Left ventricle myocardium inferior (tissue), 1 donor: ENCODE results near the gene PSMD14. TPM values are rescaled to one million over a fixed set of nuclear protein-coding genes. Genes with fewer than 3 reads are reported as not detected.
A peak's percentile ranks its signal among the peaks of the same experiment; 100 is the strongest.

ENCODE experiments used
- DNase-seq: peaks from one replicate; pipeline ENCODE4 v3.0.0-alpha.2; 2020
- H3K27ac ChIP-seq: fragments of 200-600 bp; replicated peaks from 2 replicates; pipeline ENCODE4 v1.8.0; 2021
- H3K27me3 ChIP-seq: fragments of 200-600 bp; 2 replicates; pipeline ENCODE4 v1.8.0; 2021; ENCODE audit warnings: low read depth
- H3K36me3 ChIP-seq: fragments of 200-600 bp; 2 replicates; pipeline ENCODE4 v1.8.0; 2021
- H3K4me1 ChIP-seq: fragments of 200-600 bp; 2 replicates; pipeline ENCODE4 v1.8.0; 2021
- H3K4me3 ChIP-seq: fragments of 200-600 bp; 2 replicates; pipeline ENCODE4 v1.8.0; 2021; ENCODE audit warnings: mild to moderate bottlenecking, moderate library complexity
- H3K9me3 ChIP-seq: fragments of 200-600 bp; replicated peaks from 2 replicates; pipeline ENCODE4 v1.8.0; 2021
- CTCF ChIP-seq: fragments of 200-600 bp; IDR thresholded peaks from 2 replicates; pipeline ENCODE4 v1.8.0; 2021; ENCODE audit warnings: antibody characterized with exemption, mild to moderate bottlenecking, borderline replicate concordance
- intact Hi-C: fragments of 100-400 bp; cut with micrococcal nuclease; formaldehyde crosslinking; loops from one replicate; pipeline ENCODE4 v1.11.0; 2022
- total RNA-seq: library from RNA; stranded (reverse); fragmentation: NEBNext Ultra II Directional; extraction: Animal tissue kit (Norgen Biotek cat#: 25700); gene quantifications from one replicate; pipeline ENCODE4 v1.2.1, GENCODE V29; 2021
- donor health status: DM: no; HTN: yes; CAD: no; lungs with severe emphysema.

The PSMD14 gene
- total RNA-seq, 1 donor from 2014 or later = 42.3 TPM

DNA sequence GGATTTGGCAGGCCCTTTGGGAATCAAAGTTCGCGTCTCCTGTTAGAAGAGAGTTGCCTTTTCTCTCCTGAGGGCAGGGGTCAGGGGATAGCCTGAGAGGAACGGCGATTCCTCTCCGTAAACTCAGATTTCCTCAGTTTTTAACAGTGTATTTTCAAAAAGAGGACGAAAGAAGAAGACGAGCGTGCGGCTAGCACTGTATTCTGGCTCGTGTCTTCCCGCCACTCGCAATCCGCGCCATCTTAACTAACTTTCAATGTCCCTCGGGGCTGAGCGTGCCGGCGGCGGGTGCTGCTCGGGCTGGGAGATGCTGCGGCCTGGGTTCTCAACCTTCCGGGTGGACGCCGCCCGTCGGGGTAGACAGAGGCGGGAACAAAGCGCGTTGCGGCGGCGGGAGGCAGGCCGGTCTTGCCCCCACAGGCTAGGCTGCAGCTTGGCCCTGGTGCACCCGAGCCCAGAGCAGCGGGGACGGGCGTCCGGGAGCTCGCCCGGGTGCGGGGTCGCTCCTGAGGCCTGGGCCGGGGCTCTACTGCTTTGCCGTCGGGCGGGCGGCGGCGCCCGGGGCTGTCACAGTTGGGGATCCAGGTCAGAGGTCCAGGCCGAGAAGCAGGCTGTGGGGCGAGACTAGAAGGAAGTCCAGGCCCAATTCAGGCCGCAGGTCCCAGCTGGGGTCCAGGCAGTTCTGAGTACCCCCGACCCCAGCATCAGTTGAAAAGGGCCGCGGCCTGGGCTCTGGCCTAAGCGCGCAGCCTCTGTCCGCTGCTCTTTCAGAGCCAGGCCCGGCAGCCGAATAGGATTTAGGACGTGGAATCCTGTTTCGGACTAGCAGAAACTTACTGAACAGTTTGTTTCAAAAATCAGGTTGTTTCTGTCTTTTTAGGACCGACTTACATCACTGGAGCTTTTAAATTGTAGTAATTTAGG lies 119.7 kb downstream of the PSMD14 start:
- H3K4me3 ChIP-seq = peak overlapping the region; percentile 42
- TF ChIP-seq CTCF = no peak
- intact Hi-C loops = no loop called here
- peaks cover 100% of the 10 kb centered on the region for H3K27me3 ChIP-seq
- H3K9me3 ChIP-seq = no peaks in the 10 kb centered on the region
- no peak for DNase-seq
- H3K36me3 ChIP-seq = no peaks in the 10 kb centered on the region
- H3K27ac ChIP-seq = no peak overlapping the region
- peaks cover 26% of the 10 kb centered on the region for H3K4me1 ChIP-seq

- Histone ChIP-seq H3K4me3 (no peak overlapping the region), H3K27ac (no peak overlapping the region), H3K36me3 (no peaks in the 10 kb centered on the region), H3K4me1 (peaks cover 13% of the 10 kb centered on the region), H3K27me3 (peaks cover 100% of the 10 kb centered on the region), H3K9me3 (peaks cover 5% of the 10 kb centered on the region)
- intact Hi-C loops = no loop called here
- TF ChIP-seq CTCF = no peak
- DNase-seq = no peak
Measured at GRCh38 chr2:161430386-161430785, 122.2 kb downstream of the PSMD14 start.

DNA sequence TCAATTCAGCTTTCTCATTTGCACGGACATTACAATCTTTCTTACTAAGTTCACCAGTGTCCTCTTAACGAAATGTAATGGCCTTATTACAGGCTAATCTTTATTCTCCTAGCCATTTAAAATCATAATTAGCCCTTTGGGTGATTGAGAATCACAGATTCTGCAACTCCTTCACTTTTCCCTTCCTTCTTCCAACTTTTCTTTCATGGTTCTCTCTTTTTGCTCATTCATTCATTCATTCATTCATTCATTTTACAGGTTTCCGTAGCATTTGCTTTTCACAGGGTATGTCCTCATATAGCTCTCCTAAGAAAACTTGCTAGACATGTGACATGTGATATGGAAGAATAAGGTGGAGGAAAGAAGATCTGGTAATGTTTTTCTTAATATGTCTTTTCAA lies 123.9 kb downstream of the PSMD14 start:
- DNase-seq = no peak
- peaks cover 11% of the 10 kb centered on the region for H3K9me3 ChIP-seq

GRCh38 chr2:161434118-161434517 lies 125.9 kb downstream of the PSMD14 start:
- intact Hi-C loops = no loop called here
- Histone ChIP-seq H3K36me3 (no peaks in the 10 kb centered on the region), H3K4me3 (no peak overlapping the region), H3K27ac (no peak overlapping the region), H3K27me3 (peaks cover 89% of the 10 kb centered on the region), H3K4me1 (no peaks in the 10 kb centered on the region), H3K9me3 (peaks cover 11% of the 10 kb centered on the region)
- no peak for DNase-seq
- no peak for TF ChIP-seq CTCF

More for the DNA sequence above, 123.9 kb downstream of the PSMD14 start:
- no peak overlapping the region for H3K27ac ChIP-seq
- intact Hi-C loops = no loop called here
- TF ChIP-seq CTCF = no peak
- H3K36me3 ChIP-seq = no peaks in the 10 kb centered on the region
- H3K4me1 ChIP-seq = peaks cover 9% of the 10 kb centered on the region
- peaks cover 98% of the 10 kb centered on the region for H3K27me3 ChIP-seq
- no peak overlapping the region for H3K4me3 ChIP-seq

- H3K27ac ChIP-seq = no peak overlapping the region
- H3K9me3 ChIP-seq = peaks cover 11% of the 10 kb centered on the region
- TF ChIP-seq CTCF = no peak
- H3K27me3 ChIP-seq = peaks cover 89% of the 10 kb centered on the region
- intact Hi-C loops = no loop called here
- H3K4me1 ChIP-seq = no peaks in the 10 kb centered on the region
- no peak overlapping the region for H3K4me3 ChIP-seq
- no peak for DNase-seq
- H3K36me3 ChIP-seq = no peaks in the 10 kb centered on the region
Measured at GRCh38 chr2:161436411-161436810, 128.2 kb downstream of the PSMD14 start.
